Colonic mucosa (tissue), 4 donors: ENCODE measurements around the gene DTX3L. TPM values are rescaled to one million over a fixed set of nuclear protein-coding genes. Genes with fewer than 3 reads are reported as not detected.

Source experiments
- DNase-seq: peaks from one replicate; pipeline ENCODE4 v3.0.0-alpha.2; 2020
- H3K27ac ChIP-seq: fragments of 200-600 bp; one replicate; pipeline ENCODE4 v1.8.0; 2021
- H3K27me3 ChIP-seq: fragments of 200-600 bp; one replicate; pipeline ENCODE4 v1.8.0; 2021
- H3K36me3 ChIP-seq: fragments of 200-600 bp; one replicate; pipeline ENCODE4 v1.8.0; 2021
- H3K4me1 ChIP-seq: fragments of 200-600 bp; one replicate; pipeline ENCODE4 v1.8.0; 2021; ENCODE audit warnings: mild to moderate bottlenecking
- H3K4me3 ChIP-seq: fragments of 200-600 bp; one replicate; pipeline ENCODE4 v1.8.0; 2021
- H3K9ac ChIP-seq, 2 donors: one replicate each; pipeline ENCODE4 v1.7.0; 2013; ENCODE audit warnings: control low read depth in 2 of 2, low read depth in 2 of 2, low read length in 2 of 2
- H3K9me3 ChIP-seq: fragments of 200-600 bp; one replicate; pipeline ENCODE4 v1.8.0; 2021
- intact Hi-C: fragments of 100-400 bp; cut with DNase I; formaldehyde crosslinking; loops from one replicate; pipeline ENCODE4 v1.14.1; 2022
- total RNA-seq, 2 donors: library from RNA; stranded (reverse); fragmentation: NEBNext Ultra II Directional in 1 of 2; extraction: Animal tissue kit (Norgen Biotek cat#: 25700) in 1 of 2; gene quantifications; one replicate each; pipeline ENCODE4 v1.2.1, GENCODE V29; 2021
- TF ChIP-seq, protein P1 (sequence below): fragments of 200-600 bp; IDR thresholded peaks from one replicate; pipeline ENCODE4 v1.8.0; 2022; ENCODE audit warnings: antibody characterized with exemption, mild to moderate bottlenecking
- donor health status: healthy.
- donor health status: DM: no; HTN: no; CAD: no.
- donor health status: DM: no; HTN: no; CAD: no.

Gene DTX3L
- total RNA-seq, 2 donors from 2014 or later, result 44.0 to 46.4 TPM

DNA sequence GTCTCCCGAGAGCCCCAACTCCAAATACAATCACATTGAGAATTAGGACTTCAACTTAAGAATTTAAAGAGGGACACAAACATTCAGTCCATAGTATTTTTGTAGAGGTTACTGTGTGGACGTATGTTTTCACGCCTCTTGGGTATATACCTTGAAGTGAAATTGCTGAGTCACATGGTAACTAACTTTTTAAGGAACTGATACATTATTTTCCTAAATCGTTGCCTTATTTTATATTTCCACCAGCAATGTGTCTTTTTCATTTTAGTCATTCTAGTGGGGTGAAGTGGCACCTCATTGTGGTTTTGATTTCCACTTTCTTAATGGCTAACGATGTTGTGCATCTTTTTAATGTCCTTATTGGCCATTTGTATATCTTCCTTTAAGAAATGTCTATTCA, 25.2 kb downstream of the DTX3L start:
- H3K9me3 ChIP-seq, result no peaks in the 10 kb centered on the region
- H3K27ac ChIP-seq, result no peak overlapping the region
- no peaks in the 10 kb centered on the region for H3K27me3 ChIP-seq
- TF ChIP-seq, protein P1, sequence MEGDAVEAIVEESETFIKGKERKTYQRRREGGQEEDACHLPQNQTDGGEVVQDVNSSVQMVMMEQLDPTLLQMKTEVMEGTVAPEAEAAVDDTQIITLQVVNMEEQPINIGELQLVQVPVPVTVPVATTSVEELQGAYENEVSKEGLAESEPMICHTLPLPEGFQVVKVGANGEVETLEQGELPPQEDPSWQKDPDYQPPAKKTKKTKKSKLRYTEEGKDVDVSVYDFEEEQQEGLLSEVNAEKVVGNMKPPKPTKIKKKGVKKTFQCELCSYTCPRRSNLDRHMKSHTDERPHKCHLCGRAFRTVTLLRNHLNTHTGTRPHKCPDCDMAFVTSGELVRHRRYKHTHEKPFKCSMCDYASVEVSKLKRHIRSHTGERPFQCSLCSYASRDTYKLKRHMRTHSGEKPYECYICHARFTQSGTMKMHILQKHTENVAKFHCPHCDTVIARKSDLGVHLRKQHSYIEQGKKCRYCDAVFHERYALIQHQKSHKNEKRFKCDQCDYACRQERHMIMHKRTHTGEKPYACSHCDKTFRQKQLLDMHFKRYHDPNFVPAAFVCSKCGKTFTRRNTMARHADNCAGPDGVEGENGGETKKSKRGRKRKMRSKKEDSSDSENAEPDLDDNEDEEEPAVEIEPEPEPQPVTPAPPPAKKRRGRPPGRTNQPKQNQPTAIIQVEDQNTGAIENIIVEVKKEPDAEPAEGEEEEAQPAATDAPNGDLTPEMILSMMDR, result no peak
- no peak overlapping the region for H3K9ac ChIP-seq
- no peak for DNase-seq
- H3K4me3 ChIP-seq, result no peak overlapping the region
- H3K4me1 ChIP-seq, result no peaks in the 10 kb centered on the region
- H3K36me3 ChIP-seq, result no peaks in the 10 kb centered on the region
- intact Hi-C loops, result no loop called here

DNA sequence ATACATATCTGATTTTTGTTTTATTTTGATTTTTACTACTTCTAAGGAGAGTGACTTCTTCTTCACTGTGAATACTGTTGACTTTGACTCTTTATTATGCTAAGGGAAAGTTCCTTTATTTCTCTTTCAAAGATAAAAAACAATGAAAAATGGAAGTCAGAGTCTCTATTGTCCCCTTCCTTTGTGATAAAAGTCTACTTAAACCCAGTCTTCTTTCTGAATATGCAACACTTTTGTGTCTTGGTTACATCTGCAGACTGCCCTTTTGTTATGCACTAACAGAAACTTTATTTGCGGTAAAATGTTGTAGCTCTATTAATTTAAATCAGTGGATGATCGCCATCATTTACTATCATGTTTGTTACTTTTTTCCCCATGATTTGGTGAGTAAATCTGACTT, 26.5 kb downstream of the DTX3L start:
- H3K36me3 ChIP-seq, result no peaks in the 10 kb centered on the region
- no peaks in the 10 kb centered on the region for H3K4me1 ChIP-seq
- no peak for DNase-seq
- H3K27ac ChIP-seq, result no peak overlapping the region
- no peak overlapping the region for H3K4me3 ChIP-seq
- no peaks in the 10 kb centered on the region for H3K27me3 ChIP-seq
- no peaks in the 10 kb centered on the region for H3K9me3 ChIP-seq
- H3K9ac ChIP-seq, result no peak overlapping the region
- intact Hi-C loops, result no loop called here
- TF ChIP-seq, protein P1, result no peak

DNA sequence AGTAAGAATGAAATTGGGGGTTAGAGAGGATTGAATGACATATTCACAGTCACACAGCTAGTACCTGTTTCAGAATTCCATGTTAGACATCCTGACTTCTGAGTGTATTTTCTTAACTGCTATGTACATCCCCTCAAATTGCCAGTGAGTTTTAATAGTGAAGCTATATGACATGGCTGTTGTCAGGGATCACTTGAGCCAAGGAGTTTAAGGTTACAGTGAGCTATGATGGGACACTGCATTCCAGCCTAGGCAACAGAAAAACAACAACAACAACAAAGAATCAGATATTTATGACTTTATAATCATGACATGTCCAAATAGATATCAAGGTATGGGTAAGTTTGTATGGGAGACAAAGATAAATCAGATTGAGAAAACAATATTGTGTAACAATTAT, 29.9 kb downstream of the DTX3L start:
- TF ChIP-seq, protein P1, result no peak
- Histone ChIP-seq H3K4me3 (no peak overlapping the region), H3K36me3 (no peaks in the 10 kb centered on the region), H3K9ac (no peak overlapping the region), H3K27me3 (no peaks in the 10 kb centered on the region), H3K27ac (no peak overlapping the region), H3K4me1 (no peaks in the 10 kb centered on the region), H3K9me3 (no peaks in the 10 kb centered on the region)
- intact Hi-C loops, result no loop called here
- no peak for DNase-seq

DNA sequence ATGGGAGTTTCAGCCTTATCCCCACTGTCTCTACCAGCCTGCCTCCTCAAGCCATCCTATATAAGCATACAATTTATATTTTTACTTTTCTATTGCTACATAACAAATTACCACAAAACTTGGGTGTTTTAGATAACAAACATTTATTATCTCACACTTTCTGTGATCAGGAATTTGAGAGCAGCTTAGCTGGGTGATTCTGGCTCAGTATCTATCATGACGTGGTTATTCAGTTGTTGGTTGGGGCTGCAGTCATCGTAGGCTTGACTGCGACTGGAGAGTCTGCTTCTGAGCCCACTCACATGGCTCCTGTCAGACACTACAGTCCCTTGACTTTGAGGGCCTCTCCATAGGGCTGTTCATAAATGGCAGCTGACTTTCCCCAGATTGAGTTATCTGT, 34.0 kb downstream of the DTX3L start:
- intact Hi-C loops, result no loop called here
- Histone ChIP-seq H3K36me3 (no peaks in the 10 kb centered on the region), H3K27me3 (no peaks in the 10 kb centered on the region), H3K9ac (no peak overlapping the region), H3K27ac (no peak overlapping the region), H3K4me1 (no peaks in the 10 kb centered on the region), H3K9me3 (no peaks in the 10 kb centered on the region), H3K4me3 (no peak overlapping the region)
- TF ChIP-seq, protein P1, result no peak
- DNase-seq, result no peak

GRCh38 chr3:122598556-122598955, 34.4 kb downstream of the DTX3L start:
- Histone ChIP-seq H3K27me3 (no peaks in the 10 kb centered on the region), H3K9me3 (no peaks in the 10 kb centered on the region), H3K4me1 (no peaks in the 10 kb centered on the region), H3K36me3 (no peaks in the 10 kb centered on the region), H3K9ac (no peak overlapping the region), H3K4me3 (no peak overlapping the region), H3K27ac (no peak overlapping the region)
- no peak for DNase-seq
- TF ChIP-seq, protein P1, result no peak
- intact Hi-C loops, result no loop called here
